ENCODE data around the gene EHF.

GRCh38 chr11:34637303-34637702, 16.4 kb downstream of the EHF start:
- TF ChIP-seq CTCF (IDR thresholded peaks at IDR 0.05), result no peak
- no peak for TF ChIP-seq POLR2AphosphoS5 (IDR thresholded peaks at IDR 0.05; ENCODE audit: low read depth, low read length)

Measured in SK-N-SH (cell line).